GM21390 (cell line): Measurements from ENCODE around the gene PTTG1IP.
"Not testable (repeated sequence)": the region's sequence is repeated elsewhere in the genome, so short reads cannot be mapped to it uniquely, and the experiment has no call there.

Source experiments
- ATAC-seq: cut with Tn5 transposase; IDR thresholded peaks from one replicate; pipeline ENCODE4 v1.9.1; 2021; ENCODE audit not compliant: unreplicated experiment

Gene PTTG1IP

GRCh38 chr21:44873356-44874239 lies at the start of gene PTTG1IP:
Gene PTTG1IP (minus strand): TSS chr21:44873690. CDS start chr21:44873616, 74 bp downstream.
- ATAC-seq, result peak; percentile 65

GRCh38 chr21:44921928-44922327 lies 48.4 kb upstream of the PTTG1IP start:
- ATAC-seq, result no peak

GRCh38 chr21:44920694-44921604 lies 47.5 kb upstream of the PTTG1IP start, which contains the start of gene ITGB2:
Gene ITGB2 (minus strand): TSS chr21:44920899. CDS start chr21:44910782, 10,117 bp downstream.
- no peak for ATAC-seq

GRCh38 chr21:44919913-44920693 lies 46.6 kb upstream of the PTTG1IP start:
- ATAC-seq, result no peak

DNA sequence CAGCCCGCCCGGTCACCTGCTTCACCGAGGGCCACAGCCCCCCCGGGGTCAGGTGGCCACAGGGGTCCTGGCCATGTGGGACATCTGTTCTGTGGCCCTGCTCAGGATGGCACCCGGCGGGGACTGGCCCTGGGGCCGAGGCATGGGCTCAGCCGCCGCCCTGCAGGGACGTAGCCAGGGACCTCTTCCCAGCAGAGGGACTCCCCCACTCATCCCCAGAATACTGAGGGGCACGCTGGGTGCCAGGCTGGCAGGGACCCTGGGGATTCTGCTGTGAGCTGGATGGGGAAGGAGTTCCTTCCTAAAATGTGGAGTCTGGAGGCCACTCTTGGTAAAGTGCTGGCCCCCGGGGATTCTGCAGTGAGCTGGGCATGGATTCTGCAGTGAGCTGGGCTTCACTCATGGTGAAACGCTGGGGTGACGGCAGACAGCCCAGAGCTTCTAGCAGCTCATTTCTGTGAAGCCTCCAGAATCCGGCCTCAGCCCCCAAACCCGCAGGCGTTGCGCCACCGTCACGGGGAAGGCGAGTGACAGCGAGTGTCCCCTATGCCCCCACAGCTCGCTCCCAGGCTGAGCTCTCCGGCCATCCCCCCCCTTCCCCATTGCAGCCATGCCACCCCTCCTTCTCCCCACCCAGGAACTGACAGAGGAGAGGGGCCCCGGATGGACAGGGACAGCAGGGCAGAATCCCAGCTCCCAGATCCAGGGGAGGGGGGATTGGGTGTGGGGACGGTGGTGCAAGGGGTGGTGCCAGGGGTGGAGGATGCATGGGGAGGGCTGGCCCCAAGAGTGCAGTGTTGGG lies 45.8 kb upstream of the PTTG1IP start:
- ATAC-seq, result no peak

DNA sequence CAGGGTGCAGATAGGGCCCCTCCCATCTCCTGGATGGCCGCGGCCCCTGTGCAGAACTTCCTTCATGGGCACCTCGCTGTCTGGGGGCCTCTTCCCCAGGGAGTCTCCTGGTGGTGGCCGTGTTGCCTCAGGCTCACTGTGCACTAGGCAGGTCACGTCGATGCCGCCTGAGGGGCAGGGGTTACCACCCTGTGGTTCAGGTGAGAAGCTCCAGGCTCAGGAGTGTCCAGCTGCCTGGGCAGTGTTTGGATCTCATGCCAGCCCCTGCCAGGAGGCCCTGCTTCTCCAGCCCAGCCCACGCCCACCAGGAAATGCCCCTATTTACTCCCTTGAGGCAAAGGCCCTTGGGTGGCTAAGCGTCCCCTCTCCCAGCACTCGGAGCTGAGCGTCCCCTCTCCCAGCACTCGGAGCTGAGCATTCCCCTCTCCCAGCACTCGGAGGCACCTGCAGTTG lies 45.1 kb upstream of the PTTG1IP start:
- no peak for ATAC-seq

DNA sequence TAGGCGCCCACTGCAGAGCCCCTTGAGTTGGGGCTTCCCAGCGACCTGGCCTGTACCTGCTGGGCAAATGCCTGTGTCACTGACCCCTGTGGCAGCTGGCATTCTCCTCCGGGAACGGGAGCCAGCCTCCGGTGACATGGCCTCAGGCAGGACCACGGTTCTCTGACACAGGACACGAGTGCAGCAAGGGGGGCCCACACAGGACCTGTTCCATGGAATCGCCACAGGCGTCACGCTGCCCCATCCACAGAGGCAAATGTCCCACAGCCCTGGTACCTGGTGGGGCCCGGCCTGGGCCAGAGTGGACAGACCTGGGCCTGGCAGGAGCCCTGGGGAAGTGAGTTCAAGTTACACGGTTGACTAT lies 44.6 kb upstream of the PTTG1IP start:
- no peak for ATAC-seq

- no peak for ATAC-seq
Observed at GRCh38 chr21:44917446-44918106, 44.1 kb upstream of the PTTG1IP start.

- no peak for ATAC-seq
Observed at GRCh38 chr21:44916965-44917364, 43.5 kb upstream of the PTTG1IP start.

DNA sequence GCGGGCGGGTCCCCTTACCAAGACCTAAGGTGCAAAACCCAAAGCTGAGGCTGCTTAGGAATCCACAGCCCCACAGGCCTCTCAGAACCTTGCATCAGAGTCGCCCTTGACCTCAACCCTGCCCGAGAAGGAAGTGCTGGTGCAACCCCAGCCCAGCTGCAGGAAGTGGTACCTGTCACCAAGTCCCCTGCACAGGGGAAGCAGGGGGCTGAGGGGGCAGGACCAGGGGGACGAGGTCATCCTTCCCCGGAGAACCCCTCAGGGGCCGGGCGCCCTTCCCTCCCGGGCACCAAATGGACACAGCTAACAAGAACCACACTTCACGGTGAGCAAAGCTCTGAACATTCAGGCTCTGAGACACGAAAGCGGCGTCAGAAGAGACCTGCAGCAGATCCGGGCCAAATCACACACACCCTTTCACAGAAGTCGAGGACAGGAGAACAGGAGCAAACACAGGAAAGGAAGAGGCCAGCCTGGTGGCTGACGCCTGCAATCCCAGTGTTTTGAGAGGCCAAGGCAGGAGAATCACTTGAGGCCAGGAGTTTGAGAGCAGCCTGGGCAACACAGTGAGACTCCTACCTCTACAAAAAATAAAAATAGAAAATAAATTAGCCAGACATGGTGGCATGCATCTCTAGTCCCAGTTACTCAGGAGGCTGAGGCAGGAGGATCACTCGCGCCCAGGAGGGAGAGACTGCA lies 40.8 kb upstream of the PTTG1IP start:
- peak; percentile 77 for ATAC-seq

DNA sequence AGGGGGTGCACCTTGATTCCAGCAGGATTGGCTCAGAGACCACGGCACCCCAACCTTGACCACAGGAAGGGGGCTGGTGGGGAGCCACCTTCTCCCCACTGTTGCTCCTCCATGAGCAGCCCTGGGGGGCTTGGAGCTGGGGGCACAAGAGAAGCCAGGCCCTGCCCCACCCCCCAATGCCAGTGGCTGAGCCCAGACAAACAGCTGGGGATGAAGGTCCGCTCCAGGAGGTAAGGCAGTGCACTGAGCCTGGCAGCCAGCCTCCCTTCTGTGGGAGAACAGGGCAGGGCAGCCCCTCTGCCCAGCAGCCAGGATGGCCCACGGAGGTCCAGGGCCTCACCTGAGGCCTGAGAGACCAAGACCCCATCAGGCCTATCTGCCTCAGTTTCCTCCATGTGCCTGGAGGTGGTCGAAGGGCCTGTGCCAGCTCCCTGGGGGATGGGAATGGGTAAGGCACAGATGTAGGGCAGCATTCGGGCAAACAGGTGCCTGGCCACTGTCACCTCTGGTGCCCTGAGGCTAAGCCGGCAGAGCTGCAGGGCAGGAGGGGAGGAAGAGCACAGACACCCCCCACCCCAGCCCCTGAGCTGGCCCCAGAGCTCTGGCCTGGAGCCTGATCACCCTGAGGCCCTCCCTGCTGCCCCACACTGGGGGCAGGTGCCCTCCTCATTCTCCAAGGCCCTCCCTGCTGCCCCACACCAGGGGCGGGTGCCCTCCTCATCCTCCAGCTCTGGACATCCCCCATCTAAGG lies 40.1 kb upstream of the PTTG1IP start:
- ATAC-seq, result no peak

DNA sequence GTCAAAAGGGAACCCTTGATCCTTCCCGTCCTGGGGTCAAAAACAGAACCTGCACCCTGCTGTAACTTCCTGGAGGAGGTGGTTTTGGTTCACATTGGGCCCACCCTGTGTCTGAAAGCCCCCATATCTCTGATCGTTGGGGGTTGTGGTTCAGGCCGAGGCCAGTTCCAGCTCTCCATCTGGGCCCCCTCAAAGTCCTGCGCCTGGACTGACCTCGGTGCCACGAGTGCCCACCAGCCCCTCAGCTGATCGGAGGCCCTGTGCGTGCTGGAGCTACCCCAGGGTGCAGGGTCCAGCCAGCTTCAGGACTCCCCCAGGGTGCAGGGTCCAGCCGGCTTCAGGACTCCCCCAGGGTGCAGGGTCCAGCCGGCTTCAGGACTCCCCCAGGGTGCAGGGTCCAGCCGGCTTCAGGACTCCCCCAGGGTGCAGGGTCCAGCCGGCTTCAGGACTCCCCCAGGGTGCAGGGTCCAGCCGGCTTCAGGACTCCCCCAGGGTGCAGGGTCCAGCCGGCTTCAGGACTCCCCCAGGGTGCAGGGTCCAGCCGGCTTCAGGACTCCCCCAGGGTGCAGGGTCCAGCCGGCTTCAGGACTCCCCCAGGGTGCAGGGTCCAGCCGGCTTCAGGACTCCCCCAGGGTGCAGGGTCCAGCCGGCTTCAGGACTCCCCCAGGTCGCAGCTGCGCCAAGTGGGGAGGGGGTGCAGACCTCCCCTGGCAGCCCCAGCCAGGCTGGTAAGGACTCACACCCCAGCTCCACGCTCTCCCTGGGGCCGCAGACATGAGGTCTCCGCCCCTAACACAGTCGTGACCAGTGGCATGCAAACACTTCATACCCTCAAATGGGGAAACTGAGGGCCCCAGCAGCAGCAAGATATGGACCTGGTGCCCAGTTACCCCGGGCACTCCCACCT lies 39.3 kb upstream of the PTTG1IP start:
- not testable (repeated sequence) for ATAC-seq

DNA sequence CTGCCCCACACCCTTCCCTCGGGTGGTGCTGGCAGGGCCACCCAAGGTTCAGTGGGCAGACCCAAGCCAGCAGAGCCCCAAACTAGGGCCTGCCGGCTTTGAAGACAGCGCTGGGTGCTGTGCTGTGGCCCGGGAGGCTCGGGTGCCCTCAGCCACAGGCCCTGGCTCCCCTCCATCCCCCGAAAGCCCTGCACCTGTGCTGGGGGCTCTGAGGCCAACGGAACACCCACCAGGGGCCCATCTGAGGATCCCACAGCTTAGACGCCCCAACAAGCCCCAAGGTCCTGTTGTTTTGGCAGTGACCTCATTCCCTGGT lies 38.6 kb upstream of the PTTG1IP start:
- ATAC-seq, result no peak

- ATAC-seq, result no peak
Observed at GRCh38 chr21:44911384-44912157, 38.1 kb upstream of the PTTG1IP start.

DNA sequence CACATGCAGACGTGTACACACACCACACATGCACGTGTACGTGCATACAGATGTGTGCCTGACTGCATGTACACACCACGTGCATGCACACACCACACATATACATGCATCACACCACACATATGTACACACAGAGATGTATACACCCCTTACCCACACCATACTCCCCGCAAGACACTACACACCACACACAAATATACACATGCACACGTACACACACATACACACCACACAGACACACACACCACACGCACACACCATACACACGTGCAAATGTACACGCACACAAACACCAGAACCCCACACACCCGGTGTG lies 37.5 kb upstream of the PTTG1IP start:
- no peak for ATAC-seq

- no peak for ATAC-seq
Observed at GRCh38 chr21:44910229-44911067, 37.0 kb upstream of the PTTG1IP start.
